Activated CD8-positive, alpha-beta memory T cell treated with anti-CD3 and anti-CD28 coated beads, Interleukin-2, amount 50 U/mL, for 4 hours (primary cell): ENCODE measurements around the gene STK24.
"Not testable (repeated sequence)": the region's sequence is repeated elsewhere in the genome, so short reads cannot be mapped to it uniquely, and the experiment has no call there.

Source experiments
- DNase-seq: peaks from one replicate; pipeline ENCODE4 v3.0.0-alpha.2; 2020

STK24 gene

DNA sequence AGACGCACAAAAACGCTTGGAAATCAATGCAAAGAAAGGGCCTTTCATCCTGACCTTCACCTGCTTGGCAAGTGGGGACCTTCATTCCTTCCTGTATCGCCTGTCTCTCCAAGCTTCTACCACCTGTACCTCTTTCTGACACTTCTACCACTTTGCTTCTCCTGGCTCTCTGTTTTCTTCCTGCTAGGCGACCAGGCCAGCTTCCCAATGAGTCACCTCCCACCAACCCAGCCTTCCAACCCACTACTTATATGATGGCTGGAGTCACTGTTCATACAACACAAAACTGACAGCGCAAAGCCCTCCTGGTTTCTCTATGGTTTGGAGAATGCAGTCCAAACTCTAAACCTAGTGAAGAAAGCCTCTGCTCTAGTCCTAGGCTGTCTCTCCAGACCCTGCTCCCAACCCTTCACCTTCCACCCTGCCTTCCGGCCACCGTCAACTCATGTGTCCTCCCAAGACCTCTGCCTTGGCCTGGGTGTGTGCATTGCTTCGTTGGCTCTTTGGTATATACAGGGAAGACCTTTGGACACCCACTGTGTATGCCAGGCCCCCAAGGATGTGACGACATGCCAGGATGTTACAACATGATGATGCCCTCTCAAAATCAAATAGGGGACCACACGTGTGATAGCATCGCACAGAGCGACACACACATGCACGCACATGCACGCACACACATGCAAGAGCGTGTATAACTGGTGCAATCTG is 148.5 kb downstream of the STK24 start:
- no peak for DNase-seq

DNA sequence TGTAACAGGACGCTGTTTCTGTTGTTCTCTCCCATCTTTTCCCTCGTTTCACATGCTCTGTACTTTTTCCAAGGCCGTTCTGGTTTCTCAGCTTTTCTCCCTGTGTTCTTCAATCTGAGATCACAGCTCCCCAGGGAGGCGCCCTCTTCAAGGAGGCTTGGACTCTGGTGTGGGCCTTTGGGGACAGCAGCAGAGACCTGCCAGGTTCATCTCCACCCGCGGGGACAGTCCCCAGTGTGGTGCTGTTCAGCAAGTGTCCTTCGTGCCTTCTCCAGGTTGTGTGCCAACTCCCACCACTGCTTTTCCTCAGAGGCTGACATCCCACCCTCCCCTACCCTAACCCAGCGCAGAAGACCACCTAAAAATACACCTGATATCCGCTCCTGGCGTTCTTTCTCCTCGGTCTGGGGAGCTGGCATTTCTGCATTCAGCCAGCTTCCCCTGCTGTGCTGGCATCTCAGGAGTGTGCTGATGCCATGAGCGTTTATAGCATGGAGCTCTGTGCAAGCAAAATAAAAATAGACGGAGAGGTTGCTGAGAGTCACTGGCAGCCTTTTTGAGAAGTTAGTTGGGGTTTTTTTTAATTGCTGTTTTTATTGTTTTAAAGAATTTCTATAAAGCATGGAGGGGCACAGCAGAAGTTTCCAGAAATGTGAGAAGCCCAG is 149.4 kb downstream of the STK24 start:
- DNase-seq: no peak

DNA sequence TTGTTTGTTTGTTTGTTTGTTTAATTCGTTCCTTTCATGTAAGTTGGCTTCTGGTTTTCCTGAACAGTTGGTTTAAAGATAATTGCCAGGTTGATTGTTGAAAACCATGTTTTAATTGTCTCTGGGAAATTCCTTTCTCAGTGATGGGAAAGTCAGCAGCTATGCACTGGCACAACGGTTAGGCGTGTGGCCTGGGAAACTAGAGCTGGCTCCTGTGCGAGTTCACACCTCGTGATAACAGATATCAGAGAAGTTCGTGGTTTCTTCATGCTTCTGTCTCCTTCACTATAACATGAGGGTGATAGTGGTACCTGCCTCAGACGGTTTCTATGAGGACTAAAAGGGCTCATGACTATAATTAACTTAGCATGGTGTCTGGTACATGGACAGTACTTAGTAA is 153.5 kb downstream of the STK24 start:
- DNase-seq: no peak

DNA sequence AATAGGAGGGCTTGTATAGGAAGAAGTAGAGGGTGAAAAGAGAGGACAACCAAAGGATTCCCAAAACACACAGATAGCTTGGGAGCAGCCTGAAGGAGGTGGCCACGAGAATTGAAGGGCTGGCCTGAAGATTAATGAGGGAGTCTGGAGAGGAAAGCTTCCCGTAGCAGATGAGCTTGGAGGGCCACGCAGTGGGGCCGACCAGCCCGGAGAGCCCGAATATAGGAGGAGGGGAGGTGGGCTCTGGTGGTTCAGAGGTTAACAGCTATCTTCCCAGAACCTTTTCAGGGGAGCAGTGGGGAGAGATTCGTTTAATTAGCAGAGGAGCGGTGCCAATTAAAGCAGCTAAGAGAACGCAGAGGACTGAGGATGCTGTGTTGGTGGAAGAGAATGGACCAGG is 154.9 kb downstream of the STK24 start:
- DNase-seq: no peak

DNA sequence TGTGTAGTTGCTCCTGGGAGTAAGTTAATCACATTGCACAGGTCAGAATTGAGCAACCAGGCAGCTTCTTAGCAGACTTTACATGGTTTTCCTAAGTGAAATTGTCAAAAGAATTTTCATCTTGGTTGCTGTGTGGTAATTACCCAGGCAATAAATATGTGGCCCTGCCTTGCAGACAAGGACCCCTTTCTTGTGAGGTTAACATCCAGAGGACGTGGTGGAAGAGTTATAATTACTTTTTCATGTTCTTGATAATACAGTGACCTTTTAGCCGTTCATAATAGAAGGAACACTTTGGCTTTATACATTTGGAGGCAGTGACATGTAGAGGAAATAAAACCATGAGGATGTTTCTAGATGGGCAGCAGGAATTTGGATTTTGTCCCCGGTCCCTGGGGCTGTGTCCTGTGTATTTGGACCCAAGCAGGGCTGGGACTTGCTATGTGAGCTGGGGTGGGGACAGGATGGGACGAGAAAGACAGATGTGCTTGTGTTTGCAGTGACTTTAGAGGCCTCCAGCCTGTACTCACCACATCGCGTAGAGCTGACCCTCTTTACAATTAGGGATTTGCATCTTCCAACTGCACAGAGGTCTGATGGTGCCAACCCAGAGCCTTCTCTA is 156.2 kb downstream of the STK24 start:
- DNase-seq: no peak

DNA sequence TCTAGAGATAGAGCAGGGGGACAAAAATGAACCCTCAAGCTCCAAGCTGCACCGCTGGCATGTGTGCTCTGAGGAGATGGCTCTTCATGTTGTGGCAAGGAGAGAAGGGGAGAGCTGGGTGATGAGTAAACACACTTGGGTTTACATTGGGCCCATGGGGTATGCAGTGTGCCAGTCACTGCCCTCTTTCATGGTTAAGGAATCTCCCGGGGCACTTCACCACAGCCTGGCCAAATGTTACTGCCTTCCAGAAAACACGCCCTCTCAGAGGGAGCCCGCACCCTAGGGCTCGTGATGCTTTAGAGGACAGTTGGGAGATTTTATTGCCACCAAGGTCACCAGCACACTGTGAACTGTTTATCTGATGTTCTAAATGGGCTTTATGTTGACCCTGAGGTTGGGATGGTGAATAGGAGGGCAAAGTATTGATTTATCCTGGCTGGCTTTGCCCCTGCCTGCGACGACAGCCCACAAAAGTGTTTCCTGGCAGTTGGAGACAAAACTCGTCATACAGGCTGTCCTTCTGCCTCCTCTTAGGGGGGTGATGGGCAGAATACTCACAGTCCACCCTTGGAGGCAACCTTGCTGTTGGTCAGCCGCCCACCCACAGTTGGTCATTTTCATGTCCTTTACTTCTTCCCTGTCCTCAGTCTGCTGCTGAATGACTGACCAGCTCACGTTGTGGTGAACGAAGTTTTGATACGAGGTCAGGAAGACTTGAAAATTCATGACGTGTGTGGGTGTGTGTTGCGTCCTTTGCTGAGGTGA is 156.9 kb downstream of the STK24 start:
- no peak for DNase-seq

DNA sequence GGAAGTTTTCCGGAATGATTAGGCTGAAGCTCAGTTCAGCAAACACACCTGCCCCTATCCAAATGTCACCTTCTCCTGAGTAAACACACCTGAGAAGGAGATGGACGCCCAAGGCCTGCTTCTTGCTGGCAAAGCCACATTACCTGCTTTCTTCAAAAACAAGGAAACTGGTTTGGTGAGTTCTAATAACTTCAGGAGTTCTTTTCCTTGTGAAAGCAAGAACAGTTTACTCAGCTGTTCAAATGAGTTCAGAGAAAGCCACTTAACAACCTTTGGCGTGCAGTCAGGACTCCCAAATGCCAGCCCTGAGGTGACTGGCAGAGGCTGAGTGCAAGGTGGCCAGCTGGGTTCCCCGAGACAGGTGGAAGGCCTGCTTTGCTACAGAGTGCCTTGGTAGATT is 160.5 kb downstream of the STK24 start:
- no peak for DNase-seq

DNA sequence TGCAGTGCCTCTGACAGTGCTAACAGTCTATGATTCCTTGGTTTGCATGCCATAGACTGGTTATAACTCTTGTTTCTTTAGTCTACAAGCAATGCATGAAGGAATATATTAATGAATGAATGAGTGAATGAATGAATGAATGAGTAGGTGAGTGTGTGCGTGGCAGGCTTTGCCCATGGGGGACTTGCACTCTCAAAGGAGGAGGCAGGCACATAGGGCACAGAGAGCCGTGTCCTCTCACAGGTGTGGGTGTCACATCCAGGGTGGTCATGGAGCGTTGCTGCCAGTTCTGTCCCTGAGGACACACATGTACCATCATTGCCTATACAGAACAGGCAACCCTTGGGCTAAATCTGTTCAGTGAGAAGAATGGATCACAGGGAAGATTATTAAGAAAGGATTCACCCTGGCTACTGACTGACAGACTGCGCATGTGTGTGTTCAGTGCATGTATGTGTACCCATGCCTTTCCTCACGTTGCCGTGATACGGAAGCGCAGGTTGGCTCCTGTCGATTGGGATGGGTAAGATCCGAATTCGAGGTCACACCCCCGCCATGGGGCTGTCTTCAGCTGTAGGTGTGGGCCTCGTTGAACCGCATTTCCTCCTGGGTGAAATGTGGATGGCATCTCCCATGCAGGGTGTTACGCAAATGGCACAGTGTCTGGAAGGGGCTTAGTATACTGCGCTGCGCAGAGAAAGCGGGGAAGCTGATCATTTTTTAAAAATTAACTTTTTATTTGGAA is 161.4 kb downstream of the STK24 start:
- no peak for DNase-seq

DNA sequence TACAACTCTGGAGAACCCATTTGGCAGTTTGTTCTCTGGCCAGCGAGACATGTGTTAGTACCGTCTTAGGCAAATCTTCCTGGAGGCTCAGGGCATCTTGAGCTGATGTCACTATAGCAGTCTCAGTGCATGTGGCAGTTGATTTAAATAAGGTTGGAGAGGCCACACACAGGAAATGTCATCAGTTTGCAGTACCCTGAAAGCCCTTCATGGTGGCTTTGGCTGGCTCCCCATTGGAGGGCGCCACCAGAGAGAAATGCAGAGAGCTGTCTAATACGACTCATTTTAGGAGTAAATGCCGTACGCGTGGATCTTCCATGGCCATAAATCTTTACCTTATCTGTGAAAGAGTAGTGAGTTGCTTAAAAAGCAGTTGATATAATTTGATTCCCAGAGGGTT is 163.1 kb downstream of the STK24 start:
- DNase-seq: no peak

DNA sequence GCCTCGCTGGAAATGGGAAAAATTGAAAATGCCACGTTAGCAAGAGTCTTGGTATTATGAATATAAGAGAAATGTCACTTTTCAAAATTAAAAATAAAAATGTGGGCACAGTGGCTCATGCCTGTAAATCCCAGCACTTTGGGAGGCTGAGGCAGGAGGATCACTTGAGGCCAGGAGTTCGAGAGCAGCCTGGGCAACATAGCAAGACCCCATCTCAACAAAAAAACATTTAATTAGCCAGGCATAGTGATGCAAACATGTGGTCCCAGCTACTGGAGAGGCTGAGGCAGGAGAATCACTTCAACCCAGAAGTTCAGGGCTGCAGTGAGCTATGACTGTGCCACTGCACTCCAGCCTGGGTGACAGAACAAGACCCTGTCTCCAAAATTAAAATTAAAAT is 163.6 kb downstream of the STK24 start:
- DNase-seq: not testable (repeated sequence)

DNA sequence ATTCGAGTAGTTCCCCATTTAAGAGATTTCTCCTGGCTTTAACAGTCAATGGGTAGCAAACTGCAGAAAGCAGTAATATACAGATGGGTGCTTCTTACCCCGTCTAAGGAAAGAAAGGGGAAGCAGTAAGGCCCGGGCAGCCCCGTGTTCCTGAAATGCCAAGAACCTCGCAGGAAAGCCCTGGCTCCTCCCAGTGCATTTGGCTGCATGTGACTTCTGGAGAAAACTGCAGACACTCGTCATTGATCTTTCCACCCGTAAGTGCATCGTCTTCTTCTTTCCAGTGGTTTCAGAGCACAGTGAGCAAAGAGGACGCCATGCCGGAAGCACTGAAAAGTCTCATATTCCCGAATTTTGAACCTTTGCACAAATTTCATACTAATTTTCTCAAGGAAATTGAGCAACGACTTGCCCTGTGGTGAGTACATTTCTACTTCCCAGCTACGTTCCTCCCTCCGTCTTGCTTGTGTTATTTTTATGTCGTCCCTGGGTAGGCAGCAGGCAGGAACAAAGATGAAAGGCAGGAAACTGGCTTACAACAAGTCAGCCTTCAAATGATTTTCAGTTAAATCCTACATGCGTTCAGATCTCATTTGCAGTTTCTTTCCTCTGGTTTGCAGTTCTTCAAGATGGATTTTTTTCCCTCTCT is 165.2 kb downstream of the STK24 start:
- DNase-seq: no peak

DNA sequence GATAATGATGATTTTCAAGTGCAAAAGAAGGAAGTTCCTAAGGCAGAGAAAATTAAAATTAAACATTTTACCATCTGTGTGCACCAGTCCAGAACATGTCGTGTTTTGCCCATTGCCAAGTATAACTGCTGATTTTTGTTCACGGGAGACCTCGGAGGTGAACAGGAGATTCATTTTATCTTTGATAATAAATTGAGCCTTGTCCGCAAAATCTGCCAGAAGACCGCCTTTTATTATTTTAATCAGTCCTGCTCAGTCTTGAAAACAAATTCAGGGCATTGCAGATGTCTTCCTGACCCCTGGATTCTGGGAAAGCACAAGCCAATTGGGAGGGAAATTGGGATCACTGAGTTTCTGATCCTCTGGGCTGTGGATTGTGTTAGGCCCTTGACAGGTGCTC is 165.9 kb downstream of the STK24 start:
- no peak for DNase-seq

DNA sequence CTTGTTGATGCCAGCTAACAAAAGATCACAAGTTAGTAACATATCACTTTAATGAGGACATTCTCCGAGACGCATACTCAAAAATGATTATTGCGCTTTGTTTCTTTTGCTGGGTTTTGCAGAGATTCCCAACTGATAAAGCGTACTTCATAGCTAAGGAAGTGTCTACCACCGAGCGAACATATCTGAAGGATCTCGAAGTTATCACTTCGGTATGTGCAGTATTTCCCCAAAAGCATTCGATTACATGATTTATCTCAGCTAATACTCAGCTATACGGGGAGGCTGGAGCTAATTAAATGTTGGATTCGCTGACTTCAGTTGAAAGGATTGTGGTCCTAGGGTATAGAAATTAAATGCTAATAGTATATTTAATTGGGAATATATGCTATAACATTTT is 166.3 kb downstream of the STK24 start:
- no peak for DNase-seq

DNA sequence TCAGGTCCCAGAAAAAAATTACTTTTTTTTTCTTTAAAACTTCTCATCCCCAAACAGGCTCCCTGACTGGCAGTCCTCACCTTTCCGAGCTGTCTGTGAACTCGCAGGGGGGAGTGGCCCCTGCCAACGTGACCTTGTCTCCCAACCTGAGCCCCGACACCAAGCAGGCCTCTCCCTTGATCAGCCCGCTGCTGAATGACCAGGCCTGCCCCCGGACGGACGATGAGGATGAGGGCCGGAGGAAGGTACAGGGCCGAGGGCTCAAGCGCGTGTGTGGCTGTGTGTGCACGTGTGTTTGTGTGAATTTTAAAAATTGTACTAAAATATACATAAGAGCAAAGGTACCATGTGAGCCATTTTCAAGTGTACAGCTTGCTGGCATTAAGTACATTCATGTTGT is 167.6 kb downstream of the STK24 start:
- DNase-seq: no peak

DNA sequence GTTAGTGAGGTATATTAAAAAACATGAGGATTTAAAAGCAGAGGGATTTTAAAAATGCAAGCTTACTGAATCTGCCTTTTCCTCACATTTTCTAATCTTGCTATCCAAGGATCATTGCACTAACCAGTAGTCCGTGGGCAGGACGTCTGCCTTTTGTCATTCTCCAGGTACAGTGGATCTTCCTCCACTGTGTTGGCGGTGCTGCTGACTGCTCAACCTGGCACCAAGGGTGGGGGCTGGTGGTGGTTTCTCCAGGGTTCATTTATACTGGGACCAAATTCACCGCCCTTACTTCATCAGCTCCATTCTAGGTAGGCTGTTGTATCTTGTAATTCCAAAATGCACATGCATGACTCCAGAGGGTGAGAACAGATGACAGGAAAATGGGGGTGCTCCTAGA is 169.3 kb downstream of the STK24 start:
- no peak for DNase-seq

DNA sequence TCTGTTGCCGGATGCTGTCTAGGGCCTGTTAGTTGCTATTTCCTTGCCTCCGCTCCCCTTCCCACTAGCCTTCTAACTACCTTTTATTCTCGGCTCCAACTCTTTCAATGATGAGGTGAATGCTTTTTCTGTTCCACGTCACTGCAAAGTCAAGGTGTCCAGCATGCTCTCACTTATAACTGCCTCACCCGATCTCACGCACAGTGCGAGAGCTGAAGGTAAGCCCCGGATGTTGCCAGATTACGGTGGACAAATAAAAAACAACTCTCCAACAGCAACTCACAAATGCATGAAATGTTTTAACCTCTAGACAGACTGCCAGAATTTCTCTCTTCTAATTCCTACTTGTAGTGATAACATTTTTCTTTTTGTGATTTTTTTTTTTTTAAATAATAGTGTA is 169.9 kb downstream of the STK24 start:
- DNase-seq: no peak

DNA sequence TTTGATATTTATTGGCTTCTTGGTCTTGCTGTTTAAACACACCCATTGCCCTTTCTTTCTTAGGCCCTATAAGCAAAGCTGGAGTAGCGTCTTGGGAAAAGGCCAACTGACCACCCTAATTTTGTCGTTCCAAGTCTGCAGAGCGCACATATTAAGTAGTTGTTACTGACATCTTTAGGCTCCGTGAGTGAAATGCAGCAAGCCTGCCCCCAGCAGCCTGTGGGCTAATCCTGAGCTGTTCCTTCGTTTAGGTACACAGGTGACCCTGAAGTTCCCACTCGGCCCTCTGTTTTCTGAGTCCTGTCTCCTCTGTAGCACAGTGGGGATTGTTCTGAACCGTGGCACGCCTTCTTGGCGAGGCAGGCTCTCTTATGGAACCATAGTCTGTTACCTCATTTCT is 170.5 kb downstream of the STK24 start:
- no peak for DNase-seq

DNA sequence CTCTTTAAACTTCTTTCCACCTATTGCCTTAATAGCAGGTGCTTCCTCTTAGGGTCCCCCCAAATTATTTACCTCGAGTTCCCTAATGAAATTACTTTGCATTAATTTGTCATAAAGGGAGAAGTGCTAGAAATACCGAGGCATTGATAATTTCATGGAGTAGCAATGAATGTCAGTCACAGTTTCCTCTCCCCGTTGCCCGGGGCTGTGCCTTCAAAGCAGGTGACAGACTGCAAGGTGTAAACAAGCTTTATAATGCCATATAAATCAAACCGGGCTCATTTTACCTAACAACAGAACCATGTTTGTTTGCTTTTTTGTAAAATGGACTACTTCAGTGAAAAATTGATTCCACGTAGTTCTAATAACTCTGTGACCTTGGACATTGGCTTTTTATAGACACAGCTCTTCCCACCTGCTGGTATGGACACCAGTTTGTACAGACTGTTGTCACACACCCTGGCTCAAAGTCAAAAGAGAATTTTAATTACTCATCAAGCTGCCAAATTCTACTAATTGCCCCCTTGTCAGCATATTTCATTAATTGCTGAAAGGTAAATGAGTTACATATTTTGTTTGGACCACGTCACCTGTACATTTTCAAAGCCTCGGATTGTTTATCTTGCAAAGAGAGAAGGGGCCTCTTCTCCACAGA is 171.1 kb downstream of the STK24 start:
- DNase-seq: no peak

DNA sequence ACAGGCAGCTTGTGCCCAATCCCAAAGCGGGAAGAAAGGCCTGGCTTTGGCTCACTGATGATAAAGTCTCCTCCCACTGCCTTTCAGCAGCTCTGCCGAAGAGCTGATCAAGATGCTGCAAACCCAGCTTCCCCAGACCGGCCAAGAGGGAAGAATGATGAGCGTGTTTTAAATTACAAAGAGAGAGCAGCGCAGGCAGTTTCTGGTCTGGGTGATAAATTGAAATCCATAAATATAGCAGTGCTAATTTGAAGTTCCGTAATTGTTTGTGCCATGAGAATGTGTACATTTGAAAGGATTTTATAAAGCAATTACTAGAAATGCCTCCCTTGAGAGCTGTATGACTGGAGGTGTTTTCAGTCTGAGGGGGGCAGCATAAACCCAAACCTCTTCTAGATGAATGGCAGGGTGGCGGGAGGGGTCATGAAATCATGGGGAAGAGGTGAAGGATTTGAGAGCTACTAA is 171.8 kb downstream of the STK24 start:
- DNase-seq: no peak

DNA sequence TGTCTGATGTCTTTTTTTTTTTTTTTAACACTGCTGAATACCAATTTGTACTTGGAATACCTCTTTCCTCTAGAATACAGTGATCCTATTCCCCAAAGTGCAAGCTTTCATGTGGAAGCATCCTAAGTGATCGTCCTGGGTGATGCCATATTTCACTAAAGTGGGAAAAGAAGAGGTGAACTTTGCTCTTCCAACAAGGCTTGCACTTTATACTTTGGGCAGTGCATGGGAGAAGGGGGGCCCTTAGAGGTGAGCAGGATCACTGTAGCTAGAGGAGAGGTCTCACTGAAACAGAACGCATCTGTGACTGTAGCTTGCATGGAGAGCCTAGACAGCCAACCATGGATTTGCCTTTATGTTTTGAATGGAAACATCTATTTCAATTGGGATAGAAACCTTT is 173.8 kb downstream of the STK24 start:
- no peak for DNase-seq

DNA sequence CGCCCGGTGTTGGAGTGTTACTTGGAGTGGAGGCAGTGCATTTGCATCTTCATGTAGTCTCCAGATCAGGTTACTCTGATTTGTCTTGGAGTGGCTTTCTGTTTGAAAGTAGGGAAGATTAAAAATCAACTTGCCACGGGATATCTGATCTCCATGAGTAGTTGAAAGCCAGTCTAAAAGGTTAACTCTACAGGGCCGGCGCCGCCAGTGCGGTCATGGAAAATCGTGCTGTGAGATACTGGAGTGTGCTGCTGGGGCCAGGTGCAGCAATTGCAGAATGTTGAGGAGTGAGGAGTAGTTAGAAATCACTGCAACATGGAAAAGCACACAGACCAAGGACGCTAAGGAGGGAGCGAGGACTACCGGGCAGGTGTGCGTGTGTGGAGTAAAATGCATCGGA is 175.0 kb downstream of the STK24 start:
- no peak for DNase-seq

DNA sequence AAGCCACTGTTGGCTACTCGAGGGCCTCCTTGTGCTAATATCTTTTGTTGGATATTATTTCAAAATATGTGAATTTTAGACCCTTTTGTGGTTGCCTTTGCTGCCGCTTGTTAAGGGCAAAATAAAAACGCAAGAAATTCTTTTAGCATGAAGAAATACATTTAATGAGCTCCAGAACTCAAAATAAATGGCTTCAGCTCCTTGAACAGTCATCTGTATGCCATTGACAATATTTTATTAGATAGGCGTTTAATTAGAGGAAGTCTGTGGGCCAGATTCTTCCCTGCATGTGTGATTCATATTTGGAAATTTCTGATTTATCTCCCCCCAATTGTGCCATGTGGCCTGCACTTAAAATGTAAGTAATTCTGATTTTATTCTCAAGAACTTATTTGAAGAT is 177.2 kb downstream of the STK24 start:
- DNase-seq: no peak
